ENCODE results near the gene HLA-DOA.

Gene HLA-DOA

DNA sequence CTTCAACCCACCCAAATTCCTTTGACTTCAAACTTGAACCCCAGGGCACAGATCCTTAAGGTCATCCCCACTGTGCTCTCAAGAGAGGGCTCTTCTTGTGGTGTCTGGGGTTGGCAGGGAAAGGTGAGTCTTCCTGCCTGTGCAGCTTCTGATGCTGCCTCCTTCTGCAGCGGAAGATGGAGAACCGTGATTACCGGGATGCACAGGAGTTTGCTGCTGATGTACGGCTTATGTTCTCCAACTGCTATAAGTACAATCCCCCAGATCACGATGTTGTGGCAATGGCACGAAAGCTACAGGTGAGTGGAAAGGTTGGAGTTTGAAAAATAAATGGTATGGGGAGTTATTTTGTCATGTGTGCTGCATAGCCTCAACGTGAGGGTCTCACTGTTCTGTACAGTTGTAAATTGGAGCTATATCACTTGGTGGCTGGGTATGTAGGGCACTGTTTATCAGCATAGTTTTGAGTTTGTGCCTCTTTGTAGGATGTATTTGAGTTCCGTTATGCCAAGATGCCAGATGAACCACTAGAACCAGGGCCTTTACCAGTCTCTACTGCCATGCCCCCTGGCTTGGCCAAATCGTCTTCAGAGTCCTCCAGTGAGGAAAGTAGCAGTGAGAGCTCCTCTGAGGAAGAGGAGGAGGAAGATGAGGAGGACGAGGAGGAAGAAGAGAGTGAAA, 32.0 kb downstream of the HLA-DOA start:
- DNase-seq: no peak

DNA sequence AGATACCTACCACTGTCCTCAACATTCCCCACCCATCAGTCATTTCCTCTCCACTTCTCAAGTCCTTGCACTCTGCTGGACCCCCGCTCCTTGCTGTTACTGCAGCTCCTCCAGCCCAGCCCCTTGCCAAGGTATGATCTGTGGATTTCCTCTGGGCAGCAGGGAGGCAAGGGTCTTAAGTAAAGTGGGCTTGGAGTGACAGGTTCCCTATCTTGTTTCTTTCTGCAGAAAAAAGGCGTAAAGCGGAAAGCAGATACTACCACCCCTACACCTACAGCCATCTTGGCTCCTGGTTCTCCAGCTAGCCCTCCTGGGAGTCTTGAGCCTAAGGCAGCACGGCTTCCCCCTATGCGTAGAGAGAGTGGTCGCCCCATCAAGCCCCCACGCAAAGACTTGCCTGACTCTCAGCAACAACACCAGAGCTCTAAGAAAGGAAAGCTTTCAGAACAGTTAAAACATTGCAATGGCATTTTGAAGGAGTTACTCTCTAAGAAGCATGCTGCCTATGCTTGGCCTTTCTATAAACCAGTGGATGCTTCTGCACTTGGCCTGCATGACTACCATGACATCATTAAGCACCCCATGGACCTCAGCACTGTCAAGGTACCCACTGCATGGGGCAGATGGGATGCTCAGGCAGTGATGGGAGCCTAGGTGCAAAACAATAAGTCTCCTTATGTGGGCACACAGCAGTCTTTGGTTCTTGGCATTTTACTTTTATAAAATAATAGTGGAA, 32.9 kb downstream of the HLA-DOA start:
- DNase-seq: no peak

DNA sequence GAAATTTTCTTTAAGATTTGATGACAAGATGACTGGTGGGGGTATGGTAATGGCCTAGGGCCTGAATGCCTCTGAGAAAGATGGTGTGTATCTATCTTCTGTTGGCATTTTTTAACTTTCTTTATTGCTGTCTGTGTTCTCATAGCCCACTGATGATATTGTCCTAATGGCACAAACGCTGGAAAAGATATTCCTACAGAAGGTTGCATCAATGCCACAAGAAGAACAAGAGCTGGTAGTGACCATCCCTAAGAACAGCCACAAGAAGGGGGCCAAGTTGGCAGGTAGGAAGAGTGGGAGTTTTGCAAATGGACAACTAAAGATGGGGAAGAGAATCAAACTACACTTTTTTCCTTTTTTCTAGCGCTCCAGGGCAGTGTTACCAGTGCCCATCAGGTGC, 33.5 kb downstream of the HLA-DOA start:
- DNase-seq: no peak

DNA sequence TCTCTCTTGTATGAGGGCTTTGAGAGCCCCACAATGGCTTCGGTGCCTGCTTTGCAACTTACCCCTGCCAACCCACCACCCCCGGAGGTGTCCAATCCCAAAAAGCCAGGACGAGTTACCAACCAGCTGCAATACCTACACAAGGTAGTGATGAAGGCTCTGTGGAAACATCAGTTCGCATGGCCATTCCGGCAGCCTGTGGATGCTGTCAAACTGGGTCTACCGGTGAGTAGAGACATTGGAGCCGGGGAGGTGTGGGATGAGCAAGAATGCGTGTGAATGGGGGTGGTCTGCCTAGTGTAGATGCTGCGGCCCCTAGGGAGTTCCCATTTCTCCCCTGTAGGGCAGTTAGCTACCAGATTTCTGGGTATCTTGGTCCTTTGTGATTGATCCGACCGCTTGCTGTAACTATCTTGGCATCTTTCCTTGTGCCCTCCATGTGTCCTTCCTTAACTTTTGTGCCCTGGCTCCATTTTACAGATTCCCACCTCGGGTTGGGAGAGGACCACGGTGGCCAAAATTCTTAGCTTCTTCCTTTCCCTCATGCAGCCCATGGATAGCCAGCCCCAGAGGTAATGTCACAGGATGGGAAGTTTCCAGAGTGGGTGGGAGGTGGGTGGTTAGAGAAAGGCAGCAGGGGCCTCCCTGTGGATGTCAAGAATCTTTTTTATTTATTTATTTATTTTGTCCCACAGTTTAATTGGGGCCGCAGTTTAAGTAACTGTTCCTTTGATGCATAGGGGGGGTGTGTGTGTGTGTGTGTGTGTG, 34.7 kb downstream of the HLA-DOA start:
- peak in 1 of 3 experiments; percentile 13 for DNase-seq

DNA sequence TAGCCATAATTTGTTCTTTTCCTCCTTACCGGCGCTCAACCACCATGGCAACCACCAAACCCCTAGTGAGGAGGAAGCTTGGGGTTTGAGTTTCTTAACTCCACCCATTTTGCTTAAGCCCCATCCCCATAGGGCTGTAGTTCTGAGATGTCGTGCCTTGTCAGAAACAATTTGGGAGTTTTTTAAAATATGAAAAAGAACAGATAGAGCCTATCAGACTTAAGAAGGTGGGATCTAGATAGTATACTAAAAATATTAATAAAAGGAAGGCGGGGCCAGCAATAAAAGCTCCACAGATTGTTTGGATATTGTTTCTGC, 35.4 kb downstream of the HLA-DOA start:
- peak in 1 of 3 experiments; percentile 59 for DNase-seq

DNA sequence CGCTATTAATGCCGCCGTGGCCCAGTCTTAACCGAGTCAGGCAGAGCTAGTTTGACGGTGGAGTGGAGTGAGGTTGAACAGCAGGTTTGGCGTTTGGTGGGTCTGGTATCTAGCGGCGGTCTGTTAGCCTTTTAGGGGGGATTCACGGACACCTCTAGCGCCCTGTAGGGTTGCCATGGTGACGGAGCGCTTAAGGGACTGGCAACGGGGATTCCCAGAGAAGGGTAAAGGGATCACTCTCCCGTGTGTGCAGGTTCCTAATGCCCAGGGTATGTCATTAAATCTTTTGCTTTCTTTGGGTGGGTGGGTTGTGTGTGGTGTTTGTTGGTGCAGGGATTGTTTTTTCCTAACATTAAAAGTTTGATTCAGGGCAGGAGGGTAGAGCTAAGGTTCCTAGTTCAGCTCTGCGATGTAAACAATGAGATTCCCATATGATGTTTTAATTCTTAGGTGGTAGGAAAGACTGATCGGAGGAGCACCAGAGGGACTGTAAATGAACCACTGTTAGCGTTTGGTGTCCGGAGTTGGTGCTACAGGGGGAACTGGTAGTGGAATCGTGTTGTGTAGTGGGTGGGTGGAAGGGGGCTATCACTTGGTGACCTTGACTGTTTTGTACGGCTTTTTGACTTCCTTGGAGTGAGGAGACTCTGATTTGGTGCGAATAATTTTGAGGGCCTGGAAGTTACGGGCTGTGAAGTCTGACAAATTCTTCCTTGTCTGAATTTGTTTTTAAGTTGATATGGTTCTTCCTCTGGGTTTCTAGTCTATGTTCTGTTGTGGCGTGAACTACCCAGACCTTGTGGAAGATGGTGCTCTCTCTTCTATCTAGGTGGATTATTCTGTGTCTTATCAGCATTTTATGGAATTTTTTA, 36.0 kb downstream of the HLA-DOA start:
- DNase-seq: peak; percentile 31 to 82 (median 71)

DNA sequence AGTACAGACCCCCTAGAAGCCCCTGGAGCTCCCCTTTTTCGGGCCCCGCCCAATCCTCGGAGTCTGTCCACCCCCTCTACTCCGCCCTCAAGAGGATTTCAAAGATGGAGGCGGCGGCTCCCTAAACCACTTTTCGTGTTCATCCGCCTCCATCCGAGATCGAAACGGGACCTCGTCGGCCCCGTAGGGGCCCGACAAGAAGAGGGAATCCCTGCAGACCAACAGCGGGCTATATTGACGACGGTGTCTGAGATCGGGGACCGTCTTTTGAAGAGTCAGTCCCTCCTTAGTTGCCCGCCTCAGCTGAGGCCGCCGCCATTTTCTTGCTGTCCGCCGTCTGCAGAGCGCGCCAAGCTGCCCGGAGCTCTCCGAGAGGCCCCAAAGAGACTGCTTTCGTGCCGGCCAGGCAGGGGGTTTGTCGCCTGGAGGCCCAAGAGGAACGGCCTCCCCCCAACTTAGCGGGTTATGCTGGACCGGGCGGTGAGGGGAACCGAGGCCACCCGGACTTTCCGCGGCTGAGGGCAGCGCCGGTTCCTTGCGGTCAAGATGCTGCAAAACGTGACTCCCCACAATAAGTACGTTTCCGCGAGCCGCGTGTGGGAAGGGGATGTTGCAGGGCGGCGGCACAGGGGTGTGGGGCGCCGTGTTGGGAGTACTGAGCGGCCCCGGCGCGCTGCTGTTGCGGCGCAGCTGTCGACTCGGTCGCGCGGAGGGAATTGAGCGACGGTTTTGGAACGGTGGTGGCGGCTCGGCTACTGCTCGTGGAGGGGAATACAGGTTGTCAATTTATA, 36.8 kb downstream of the HLA-DOA start:
- DNase-seq: peak in 2 of 3 experiments; percentile 59 to 71

DNA sequence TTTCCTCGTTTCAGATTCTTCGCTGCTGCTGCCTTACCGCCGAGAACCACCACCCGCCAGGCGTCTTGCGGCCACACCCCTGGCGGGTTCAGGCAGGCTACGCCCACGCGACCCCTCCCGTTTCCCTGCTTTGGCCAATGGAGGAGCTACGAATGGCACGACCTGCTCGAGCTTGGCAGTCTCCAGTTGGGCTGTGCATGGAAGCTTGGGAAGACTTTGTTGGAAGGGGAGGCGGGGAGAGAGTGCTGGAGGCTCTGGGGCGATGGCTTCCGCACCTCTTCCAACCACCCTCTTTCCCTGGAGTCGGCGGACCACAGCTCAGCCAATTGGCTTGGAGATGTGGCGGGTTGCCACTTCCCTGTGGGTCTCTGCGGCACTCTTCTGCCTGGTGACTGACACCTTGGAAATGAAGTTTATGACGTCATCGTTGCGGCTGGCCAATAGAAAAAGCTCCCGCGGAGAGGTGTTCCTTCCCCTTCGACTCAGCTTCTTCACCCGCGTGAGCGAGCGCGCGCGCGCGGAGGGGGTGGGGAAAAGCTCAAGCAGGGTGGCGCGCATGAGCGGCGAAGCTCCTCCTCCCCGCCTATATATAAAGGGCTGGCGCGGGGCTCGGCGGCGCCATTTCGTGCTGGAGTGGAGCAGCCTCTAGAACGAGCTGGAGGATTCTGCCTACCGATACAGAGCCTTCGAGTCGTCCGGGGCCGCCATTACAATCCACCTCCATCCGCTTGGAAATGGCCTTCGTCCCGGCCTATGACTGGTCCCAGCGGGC, 37.6 kb downstream of the HLA-DOA start:
- DNase-seq: peak; percentile 99 to 100 (median 99)

DNA sequence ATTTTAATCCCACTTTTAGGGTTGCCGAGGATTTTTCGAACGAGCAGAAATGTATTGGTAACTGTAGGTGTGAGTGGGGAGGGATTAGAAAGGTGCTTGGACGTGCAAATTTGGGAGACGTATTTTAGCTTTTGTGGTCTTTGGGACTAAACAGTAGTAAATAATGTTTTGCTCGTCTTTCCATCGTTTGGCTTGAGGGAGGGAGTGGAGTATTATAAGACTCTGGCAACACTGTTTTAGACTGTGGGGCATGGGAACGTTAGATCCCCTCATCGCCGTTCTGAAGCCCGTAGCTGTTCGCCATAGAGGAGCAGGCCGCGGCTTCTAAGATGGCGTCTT, 38.2 kb downstream of the HLA-DOA start:
- no peak for DNase-seq

DNA sequence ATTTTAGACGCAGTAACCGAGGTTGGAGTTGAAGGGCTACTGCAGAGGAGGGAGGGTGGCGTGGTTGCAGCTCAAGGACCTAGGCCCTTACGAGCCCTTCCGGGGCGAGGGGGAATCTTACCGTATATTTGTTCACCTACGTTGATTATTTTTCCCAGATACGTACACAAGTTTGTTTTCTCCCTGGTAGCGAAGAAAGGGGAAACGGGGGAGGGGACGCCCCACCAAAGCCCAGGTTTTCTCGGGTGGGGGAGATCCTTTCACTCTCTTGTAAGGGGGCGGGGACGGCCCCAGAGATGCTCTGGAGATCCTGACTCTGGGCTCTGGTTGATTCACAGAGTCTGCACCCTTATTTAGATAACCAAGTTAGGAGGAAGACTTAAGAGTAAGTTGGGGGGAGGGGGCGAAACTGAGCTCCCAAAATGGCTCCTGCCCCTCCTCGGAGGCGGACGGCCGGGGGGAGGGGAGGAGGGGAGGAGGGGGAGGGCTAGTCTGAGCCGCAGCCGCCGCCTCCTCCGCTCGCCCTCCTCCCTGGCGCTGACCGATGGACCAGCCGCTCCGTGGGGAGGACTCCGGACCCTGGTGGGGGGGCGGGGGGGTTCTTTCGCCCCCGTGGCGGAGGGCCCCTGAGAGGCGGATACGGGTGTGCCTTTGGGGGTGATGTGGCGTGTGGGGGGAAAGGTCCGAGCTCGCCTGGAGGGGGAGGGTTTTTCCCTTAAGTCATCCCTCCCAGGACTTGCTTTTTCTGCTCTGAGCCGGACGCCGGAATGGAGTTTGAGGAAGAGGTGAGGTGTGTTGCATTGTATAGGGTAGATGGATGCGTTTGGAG, 38.8 kb downstream of the HLA-DOA start:
- DNase-seq: peak; percentile 74 to 85 (median 80)

DNA sequence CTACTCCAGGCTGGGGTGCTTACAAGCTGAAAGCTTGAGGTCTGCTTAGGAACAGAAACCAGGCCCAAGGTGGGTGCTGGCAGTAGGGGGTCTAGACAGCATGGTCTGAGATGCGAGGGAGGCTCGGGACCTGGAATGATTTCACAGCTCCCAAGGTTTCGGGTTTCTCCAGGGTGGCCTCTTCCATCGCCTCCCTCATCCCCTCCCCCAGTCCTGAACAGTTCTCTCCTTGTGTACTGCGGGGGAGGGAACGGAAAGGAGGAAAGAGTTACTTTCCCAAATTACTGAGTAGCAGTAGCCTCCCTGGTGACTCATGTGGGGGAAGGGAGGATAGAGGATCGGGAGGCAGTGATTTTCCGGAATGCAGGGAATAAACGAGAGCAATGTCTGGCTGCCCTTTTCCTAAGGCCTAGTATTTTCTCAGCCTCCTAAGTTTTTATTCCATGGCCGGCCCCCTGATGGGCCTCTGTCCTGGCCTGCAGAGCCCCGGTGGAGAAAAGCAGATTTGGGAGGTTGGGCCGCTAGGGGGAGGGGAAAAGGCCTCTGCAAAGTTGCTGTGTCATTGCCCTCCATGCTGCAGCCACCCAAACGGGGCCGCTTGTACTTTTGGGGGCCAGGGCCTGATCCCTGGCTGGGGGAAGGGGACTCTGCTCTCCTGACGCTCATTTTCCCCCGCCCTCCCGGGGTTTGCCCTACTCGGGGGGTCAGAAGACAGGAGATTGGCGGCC, 39.5 kb downstream of the HLA-DOA start:
- peak; percentile 70 to 88 (median 82) for DNase-seq

DNA sequence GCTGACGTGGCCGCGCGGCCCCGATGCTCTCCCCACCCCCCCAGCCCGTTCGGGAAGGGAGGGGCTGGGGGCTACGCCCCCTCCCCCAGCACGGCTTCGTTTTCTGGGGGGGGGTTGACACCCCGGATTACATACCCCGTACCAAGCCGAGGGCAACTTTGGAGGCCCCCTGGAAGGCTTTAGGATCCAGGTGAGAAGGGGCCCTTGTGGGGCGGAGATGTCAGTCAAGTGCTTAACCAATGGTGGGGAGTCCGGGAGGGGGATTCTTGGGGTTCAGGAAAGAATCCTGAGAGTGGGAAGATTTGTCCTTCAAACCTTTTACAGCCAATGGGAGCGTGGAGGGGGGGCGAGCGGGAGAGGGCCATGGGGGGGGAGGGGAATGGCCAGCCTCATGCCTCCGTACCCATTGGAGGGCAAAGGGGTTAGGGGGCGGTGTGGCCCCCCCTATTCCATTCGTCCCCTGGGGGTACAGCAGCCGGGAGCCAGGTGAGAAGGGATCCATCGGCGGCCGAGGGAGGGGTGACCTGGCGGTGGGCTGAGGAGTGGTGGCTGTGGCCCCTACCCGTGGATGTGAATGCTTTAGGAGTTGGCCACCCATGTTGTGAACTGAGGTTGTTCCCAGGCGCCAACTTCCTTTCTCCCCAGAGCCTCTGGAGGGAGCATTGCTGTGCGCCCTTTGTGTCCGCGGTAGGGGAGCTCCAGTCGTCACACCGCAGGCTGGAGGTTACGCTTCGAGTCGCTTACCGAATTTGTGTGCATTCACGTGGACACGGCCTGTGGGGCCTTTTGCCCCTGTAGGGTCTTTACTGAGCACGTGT, 40.3 kb downstream of the HLA-DOA start:
- DNase-seq: peak; percentile 63 to 93 (median 92)

DNA sequence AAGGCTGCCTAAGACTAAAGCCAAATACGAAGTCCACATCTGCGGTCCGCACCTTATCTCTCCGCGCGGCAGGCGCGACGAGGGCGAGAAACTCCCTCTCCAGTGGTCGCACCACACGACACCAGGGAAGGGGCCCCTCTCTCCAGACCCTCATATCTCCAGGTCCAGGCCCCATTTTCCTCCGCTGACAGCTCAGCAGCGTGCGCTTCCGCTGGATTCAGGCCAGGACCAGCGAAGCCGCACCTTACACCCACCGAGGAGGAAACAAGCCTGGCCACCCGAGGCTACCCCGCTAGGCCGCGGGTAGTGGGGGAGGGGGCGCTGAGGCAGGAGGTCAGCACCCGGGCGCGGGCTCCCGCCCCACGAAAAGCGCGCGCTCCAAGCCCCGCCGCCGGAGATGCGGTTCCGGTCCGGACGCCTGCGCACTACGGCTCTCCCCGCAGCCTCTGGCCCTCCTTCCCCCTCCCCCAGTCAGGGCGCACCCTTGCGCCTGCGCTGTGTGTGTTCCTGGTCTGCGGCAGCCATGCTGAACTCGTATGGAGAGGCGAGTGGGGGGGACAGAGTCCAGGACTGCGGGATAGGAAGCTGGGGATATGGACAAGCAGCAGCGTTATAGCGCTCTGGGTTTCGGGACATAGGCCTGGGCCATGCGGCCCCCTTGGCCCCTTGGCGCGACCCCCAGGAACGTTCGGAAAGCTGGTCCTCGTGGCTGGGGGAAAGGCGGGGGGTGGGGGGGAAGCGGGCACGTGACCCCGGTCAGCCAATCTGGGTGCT, 41.1 kb downstream of the HLA-DOA start, which contains the start of gene BRD2:
Gene BRD2 (plus strand): TSS at position 502 of the 774 bp plus-strand sequence. CDS start 4,305 bp downstream, outside the sequence.
- DNase-seq: peak; percentile 93 to 98 (median 97)

DNA sequence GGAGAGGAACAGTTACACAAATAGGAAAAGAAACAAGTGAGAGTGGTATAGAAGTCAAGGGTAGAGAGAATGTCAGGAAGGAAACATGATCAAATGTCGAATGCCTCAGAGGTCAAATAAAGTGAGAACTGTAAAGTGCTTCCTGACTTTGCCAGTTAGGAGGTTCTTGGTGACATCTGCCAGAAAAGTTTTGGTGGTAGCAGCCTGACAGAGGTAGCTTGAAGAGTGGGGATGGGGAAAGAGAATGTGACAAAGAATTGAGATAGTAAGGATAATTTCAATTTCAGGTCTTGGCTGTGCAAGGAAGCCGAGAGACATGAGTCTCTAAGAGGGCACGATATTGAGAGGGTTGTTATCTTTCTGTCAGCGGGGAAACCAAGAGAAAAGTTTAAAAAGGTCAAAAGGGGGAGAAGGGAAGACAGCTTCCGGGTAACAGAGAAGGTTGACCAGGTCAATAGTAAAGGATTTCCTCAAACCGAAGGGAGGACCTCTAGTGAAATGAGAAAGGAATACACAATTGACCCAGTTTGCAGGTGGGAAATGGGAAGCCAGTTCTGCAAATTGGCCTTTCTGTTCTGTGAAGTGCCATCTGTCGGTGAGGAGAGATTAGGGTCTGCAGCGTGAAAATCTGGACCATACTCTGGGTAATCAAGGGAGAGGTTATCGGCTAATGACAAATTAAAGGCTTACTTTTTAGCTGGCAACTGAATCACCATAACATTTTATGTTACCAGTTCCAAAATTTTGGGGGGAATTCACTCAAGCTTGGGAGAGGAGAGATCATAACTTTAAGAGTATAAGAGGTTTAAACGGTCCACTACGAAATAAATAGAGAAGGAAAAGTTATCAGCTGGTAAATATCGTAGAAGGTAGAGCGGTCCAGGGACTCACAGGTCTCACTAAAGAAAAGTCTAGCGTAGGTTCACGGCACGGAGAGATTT, 42.0 kb downstream of the HLA-DOA start:
- peak; percentile 37 to 78 (median 46) for DNase-seq

DNA sequence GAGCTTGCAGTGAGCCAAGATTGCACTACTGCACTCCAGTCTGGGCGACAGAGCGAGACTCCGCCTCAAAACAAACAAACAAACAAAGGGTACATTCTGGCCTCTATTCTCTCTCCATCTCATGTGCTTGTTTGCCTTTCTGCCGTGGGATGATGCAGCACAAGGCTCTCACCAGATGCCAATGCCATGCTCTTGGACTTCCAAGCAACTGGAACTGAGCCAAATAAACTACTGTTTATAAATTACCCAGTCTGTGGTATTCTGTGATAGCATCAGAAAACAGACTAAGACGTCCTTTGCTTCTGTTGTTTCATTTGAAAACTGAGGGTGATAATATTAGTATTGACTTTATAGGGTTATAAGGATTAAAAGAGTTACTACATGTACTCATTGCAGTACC, 44.6 kb downstream of the HLA-DOA start:
- no peak for DNase-seq

DNA sequence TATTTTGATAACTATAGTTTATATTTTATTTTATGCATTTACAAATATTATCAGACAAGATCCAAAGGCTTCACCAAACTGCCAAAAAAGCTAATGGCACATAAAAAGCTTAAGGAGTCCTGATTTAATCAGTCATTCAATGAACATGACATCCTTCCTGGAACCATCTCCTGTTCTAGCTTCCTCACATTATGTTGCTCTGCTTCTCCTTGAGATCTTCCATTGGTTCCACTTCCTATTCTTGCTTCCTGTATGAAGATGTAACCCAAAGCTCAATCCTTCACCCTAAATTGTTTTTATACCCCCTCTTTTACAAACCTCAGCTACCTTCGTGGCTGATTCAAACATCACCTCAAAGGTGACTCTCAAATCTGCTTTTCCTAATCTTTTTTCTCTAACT, 45.5 kb downstream of the HLA-DOA start:
- DNase-seq: no peak
